ENCODE data around the gene ANKRD34A. TPM values are rescaled to one million over a fixed set of nuclear protein-coding genes. Genes with fewer than 3 reads are reported as not detected.

The ANKRD34A gene
- total and polyA plus RNA-seq, 4 donors = 0.06 to 1.0 (median 0.46) TPM

DNA sequence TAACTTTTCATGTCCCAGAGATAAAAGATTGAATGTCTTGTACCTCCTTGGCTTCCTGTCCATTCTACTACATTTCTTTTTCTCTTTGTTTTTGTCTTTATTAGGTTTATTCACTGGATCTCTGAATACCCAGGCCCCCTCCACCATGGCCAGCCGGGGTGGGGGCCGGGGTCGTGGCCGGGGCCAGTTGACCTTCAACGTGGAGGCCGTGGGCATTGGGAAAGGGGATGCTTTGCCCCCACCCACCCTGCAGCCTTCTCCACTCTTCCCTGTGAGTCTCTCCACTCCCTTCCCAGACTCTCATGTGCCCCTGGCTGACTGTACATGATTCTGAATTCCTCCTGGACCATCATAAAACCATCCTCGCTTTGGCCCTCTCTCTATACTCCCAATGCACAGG, 10.3 kb upstream of the ANKRD34A start:
- no peak overlapping the region for H3K27ac ChIP-seq (ENCODE audit: low read depth in 1 of 2, low read length in 1 of 2)
- WGBS, 2 donors = 86 to 88% methylated on average over 7 of the region's 7 CpGs
- no peaks in the 10 kb centered on the region for H3K27me3 ChIP-seq (ENCODE audit: control insufficient read depth in 3 of 3, insufficient read depth in 3 of 3, low read length in 2 of 3)
- ATAC-seq (ENCODE audit: insufficient read depth, low FRiP score) = no peak
- TF ChIP-seq, protein P1, sequence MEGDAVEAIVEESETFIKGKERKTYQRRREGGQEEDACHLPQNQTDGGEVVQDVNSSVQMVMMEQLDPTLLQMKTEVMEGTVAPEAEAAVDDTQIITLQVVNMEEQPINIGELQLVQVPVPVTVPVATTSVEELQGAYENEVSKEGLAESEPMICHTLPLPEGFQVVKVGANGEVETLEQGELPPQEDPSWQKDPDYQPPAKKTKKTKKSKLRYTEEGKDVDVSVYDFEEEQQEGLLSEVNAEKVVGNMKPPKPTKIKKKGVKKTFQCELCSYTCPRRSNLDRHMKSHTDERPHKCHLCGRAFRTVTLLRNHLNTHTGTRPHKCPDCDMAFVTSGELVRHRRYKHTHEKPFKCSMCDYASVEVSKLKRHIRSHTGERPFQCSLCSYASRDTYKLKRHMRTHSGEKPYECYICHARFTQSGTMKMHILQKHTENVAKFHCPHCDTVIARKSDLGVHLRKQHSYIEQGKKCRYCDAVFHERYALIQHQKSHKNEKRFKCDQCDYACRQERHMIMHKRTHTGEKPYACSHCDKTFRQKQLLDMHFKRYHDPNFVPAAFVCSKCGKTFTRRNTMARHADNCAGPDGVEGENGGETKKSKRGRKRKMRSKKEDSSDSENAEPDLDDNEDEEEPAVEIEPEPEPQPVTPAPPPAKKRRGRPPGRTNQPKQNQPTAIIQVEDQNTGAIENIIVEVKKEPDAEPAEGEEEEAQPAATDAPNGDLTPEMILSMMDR (IDR thresholded peaks at IDR 0.05; ENCODE audit: control extremely low read depth, extremely low read depth) = no peak
- H3K9me3 ChIP-seq (ENCODE audit: control insufficient read depth in 4 of 4, insufficient read depth in 3 of 4, low read length in 3 of 4) = no peaks in the 10 kb centered on the region
- H3K36me3 ChIP-seq (ENCODE audit: control insufficient read depth in 4 of 4, insufficient read depth in 4 of 4, low read length in 4 of 4) = peaks cover 0 to 5% (median 1%) of the 10 kb centered on the region in 4 donors
- H3K4me1 ChIP-seq (ENCODE audit: control insufficient read depth in 5 of 5, insufficient read depth in 5 of 5, low read length in 5 of 5) = peaks cover 5 to 26% (median 17%) of the 10 kb centered on the region in 5 donors
- no peak for DNase-seq
- no peak overlapping the region for H3K9ac ChIP-seq (ENCODE audit: insufficient read depth in 1 of 2, low read length in 2 of 2)
- H3K4me3 ChIP-seq = no peak overlapping the region

DNA sequence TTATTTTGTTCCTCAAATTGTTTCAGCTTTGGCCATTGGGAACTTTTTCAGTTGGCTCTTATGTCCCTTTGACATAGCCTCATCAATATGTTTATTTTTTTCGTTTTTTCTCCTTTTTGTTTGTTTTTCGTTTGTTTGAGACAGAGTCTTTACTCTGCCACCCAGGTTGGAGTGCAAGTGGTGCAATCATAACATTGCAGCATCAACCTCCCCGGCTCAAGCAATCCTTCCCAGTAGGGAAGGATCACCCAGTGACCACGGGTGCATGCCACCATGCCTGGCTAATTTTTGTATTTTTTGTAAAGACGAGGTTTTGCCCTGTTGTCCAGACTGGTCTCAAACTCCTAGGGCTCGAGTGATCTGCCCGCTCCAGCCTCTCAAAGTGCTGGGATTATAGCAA, 8.2 kb upstream of the ANKRD34A start:
- no peak for ATAC-seq (ENCODE audit: insufficient read depth, low FRiP score)
- 54 to 70% methylated on average over 7 of the region's 7 CpGs for WGBS, 2 donors
- Histone ChIP-seq H3K9ac (ENCODE audit: insufficient read depth in 1 of 2, low read length in 2 of 2) (no peak overlapping the region), H3K27ac (ENCODE audit: low read depth in 1 of 2, low read length in 1 of 2) (no peak overlapping the region), H3K36me3 (ENCODE audit: control insufficient read depth in 4 of 4, insufficient read depth in 4 of 4, low read length in 4 of 4) (peaks cover under 1 to 5% (median 2%) of the 10 kb centered on the region in 4 donors), H3K4me3 (no peak overlapping the region), H3K27me3 (ENCODE audit: control insufficient read depth in 3 of 3, insufficient read depth in 3 of 3, low read length in 2 of 3) (no peaks in the 10 kb centered on the region), H3K9me3 (ENCODE audit: control insufficient read depth in 4 of 4, insufficient read depth in 3 of 4, low read length in 3 of 4) (peaks cover 0 to under 1% (median 0%) of the 10 kb centered on the region in 4 donors), H3K4me1 (ENCODE audit: control insufficient read depth in 5 of 5, insufficient read depth in 5 of 5, low read length in 5 of 5) (peaks cover 0 to 5% (median under 1%) of the 10 kb centered on the region in 5 donors)
- no peak for DNase-seq
- TF ChIP-seq, protein P1 (IDR thresholded peaks at IDR 0.05; ENCODE audit: control extremely low read depth, extremely low read depth) = no peak

DNA sequence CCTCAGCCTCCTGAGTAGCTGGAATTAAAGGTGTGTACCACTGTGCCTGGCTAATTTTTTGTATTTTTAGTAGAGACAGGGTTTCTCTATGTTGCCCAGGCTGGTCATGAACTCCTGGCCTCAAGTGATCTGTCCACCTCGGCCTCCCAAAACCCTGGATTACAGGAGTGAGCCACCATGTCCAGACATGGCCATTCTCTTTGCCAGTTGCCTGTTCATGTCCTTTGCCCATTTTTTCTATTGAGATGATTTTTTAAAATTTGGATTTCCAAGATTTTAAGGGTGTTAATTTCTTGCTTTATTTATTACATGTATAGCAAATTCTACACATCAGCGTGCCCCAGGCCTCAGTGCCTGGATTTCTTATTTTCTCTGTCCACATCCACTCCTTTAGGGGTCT, 2.9 kb upstream of the ANKRD34A start:
- ATAC-seq (ENCODE audit: insufficient read depth, low FRiP score) (no peak), DNase-seq (no peak)
- H3K4me3 ChIP-seq = no peak overlapping the region
- H3K27ac ChIP-seq (ENCODE audit: low read depth in 1 of 2, low read length in 1 of 2) = no peak overlapping the region
- 96 to 100% methylated on average over 2 of the region's 2 CpGs for WGBS, 2 donors
- H3K9me3 ChIP-seq (ENCODE audit: control insufficient read depth in 4 of 4, insufficient read depth in 3 of 4, low read length in 3 of 4) = peaks cover 0 to 3% (median 0%) of the 10 kb centered on the region in 4 donors
- H3K36me3 ChIP-seq (ENCODE audit: control insufficient read depth in 4 of 4, insufficient read depth in 4 of 4, low read length in 4 of 4) = peaks cover 0 to 5% (median 2%) of the 10 kb centered on the region in 4 donors
- TF ChIP-seq, protein P1 (IDR thresholded peaks at IDR 0.05; ENCODE audit: control extremely low read depth, extremely low read depth) = no peak
- no peak overlapping the region for H3K9ac ChIP-seq (ENCODE audit: insufficient read depth in 1 of 2, low read length in 2 of 2)
- no peaks in the 10 kb centered on the region for H3K27me3 ChIP-seq (ENCODE audit: control insufficient read depth in 3 of 3, insufficient read depth in 3 of 3, low read length in 2 of 3)
- H3K4me1 ChIP-seq (ENCODE audit: control insufficient read depth in 5 of 5, insufficient read depth in 5 of 5, low read length in 5 of 5) = peaks cover 1 to 25% (median 10%) of the 10 kb centered on the region in 5 donors

Measured in lung (tissue), 12 donors.